Spleen (tissue), 3 donors: Measurements from ENCODE around the gene FAM219B.

Source experiments
- POLR2A ChIP-seq, 3 donors: fragments of 450-650 bp; IDR thresholded peaks; one replicate each; pipeline ENCODE4 v1.5.1; 2017; ENCODE audit warnings: antibody characterized with exemption in 3 of 3, mild to moderate bottlenecking in 1 of 3
- POLR2AphosphoS5 ChIP-seq, 3 donors: sonication (generic); formaldehyde crosslinking; IDR thresholded peaks; one replicate each; pipeline ENCODE4 v1.5.1; 2017; ENCODE audit warnings: antibody characterized with exemption in 3 of 3

GRCh38 chr15:74878273-74878672, 28.4 kb downstream of the FAM219B start:
- TF ChIP-seq POLR2AphosphoS5 (IDR thresholded peaks at IDR 0.05) (no peak), POLR2A (IDR thresholded peaks at IDR 0.05) (no peak)
